ENCODE results near the gene SH3BGRL2. TPM values are rescaled to one million over a fixed set of nuclear protein-coding genes. Genes with fewer than 3 reads are reported as not detected.

The SH3BGRL2 gene
- total RNA-seq (not detected in 2 replicates), polyA plus RNA-seq (0.01 and 0.23 TPM in 2 replicates), polyA minus RNA-seq (0.09 and 1.9 TPM in 2 replicates)
- total RNA-seq (2013), result 10.0 TPM

- Histone ChIP-seq H3K27me3 (replicated peaks in 1 of 4; ENCODE audit: control extremely low read depth in 1 of 4, control insufficient read depth in 3 of 4, insufficient read depth in 4 of 4, low read length in 3 of 4) (peaks cover 0 to 36% (median 23%) of the 10 kb centered on the region in 4 experiments), H3K36me3 (replicated peaks in 1 of 2; ENCODE audit: control extremely low read depth in 1 of 2, control insufficient read depth in 1 of 2, extremely low read depth in 1 of 2, insufficient read depth in 2 of 2, low read length in 1 of 2) (no peaks in the 10 kb centered on the region), H3K4me2 (replicated peaks; ENCODE audit: low read depth, low read length, poor library complexity, severe bottlenecking) (peak within 1 kb of the TSS; percentile 73), H3K79me2 (ENCODE audit: control insufficient read depth, insufficient read depth, low read length) (no peaks in the 10 kb centered on the region), H3K9me3 (ENCODE audit: control extremely low read depth in 1 of 3, control insufficient read depth in 2 of 3, insufficient read depth in 1 of 3, low read length in 2 of 3) (no peaks in the 10 kb centered on the region), H4K20me1 (ENCODE audit: control insufficient read depth, insufficient read depth, low read length, poor library complexity, severe bottlenecking) (no peaks in the 10 kb centered on the region), H3K9ac (ENCODE audit: low read length) (peak within 1 kb of the TSS; percentile 56), H3K4me3 (ENCODE audit: control extremely low read depth in 1 of 5, extremely low read depth in 1 of 5, insufficient read depth in 1 of 5, low read depth in 2 of 5, low read length in 4 of 5) (peak within 1 kb of the TSS in 4 of 5 experiments; percentile 29 to 58 (median 44)), H2AFZ (ENCODE audit: insufficient read depth, low read depth, low read length, poor library complexity, severe bottlenecking) (peak within 1 kb of the TSS; percentile 64), H3K4me1 (ENCODE audit: control insufficient read depth in 2 of 2, insufficient read depth in 2 of 2, low read length in 2 of 2) (peaks cover 7 to 14% of the 10 kb centered on the region in 2 donors), H3K27ac (ENCODE audit: low read length in 2 of 2) (no peak within 1 kb of the TSS)
- ChIA-PET CTCF (no interaction called here), POLR2A (no interaction called here)
- peaks cover 54% of the 10 kb centered on the region for H3K27me3 Mint-ChIP-seq
- no peak within 1 kb of the TSS for H3K27ac Mint-ChIP-seq
- WGBS (ENCODE audit: insufficient coverage), result 5% methylated on average over 69 of the region's 72 CpGs
- ATAC-seq (ENCODE audit: low read depth) (no peak), DNase-seq (peak; percentile 12)
- intact Hi-C loops (cut with micrococcal nuclease), result no loop called here
- no peaks in the 10 kb centered on the region for H3K9me3 Mint-ChIP-seq (ENCODE audit: insufficient read depth)
- H3K4me3 Mint-ChIP-seq, result peak within 1 kb of the TSS; percentile 71
- peaks cover 10% of the 10 kb centered on the region for H3K4me1 Mint-ChIP-seq
- TF ChIP-seq EZH2 (IDR thresholded peaks at IDR 0.05; ENCODE audit: borderline replicate concordance, insufficient read depth, low read depth, low read length, poor library complexity, severe bottlenecking) (no peak), CTCF (IDR thresholded peaks at IDR 0.05) (no peak)
Observed at GRCh38 chr6:79630883-79631692, at the start of gene SH3BGRL2. SH3BGRL2 (plus strand) TSS chr6:79631329; CDS start chr6:79631462, 133 bp downstream.

GRCh38 chr6:79584332-79584731 is 46.8 kb upstream of the SH3BGRL2 start:
- H2AFZ ChIP-seq (ENCODE audit: insufficient read depth, low read depth, low read length, poor library complexity, severe bottlenecking), result no peak overlapping the region
- no peak overlapping the region for H3K4me3 Mint-ChIP-seq
- no peaks in the 10 kb centered on the region for H3K36me3 ChIP-seq (replicated peaks in 1 of 2; ENCODE audit: control extremely low read depth in 1 of 2, control insufficient read depth in 1 of 2, extremely low read depth in 1 of 2, insufficient read depth in 2 of 2, low read length in 1 of 2)
- no peaks in the 10 kb centered on the region for H3K27me3 ChIP-seq (replicated peaks in 1 of 4; ENCODE audit: control extremely low read depth in 1 of 4, control insufficient read depth in 3 of 4, insufficient read depth in 4 of 4, low read length in 3 of 4)
- H3K4me3 ChIP-seq (ENCODE audit: control extremely low read depth in 1 of 5, extremely low read depth in 1 of 5, insufficient read depth in 1 of 5, low read depth in 2 of 5, low read length in 4 of 5), result no peak overlapping the region
- H3K9me3 Mint-ChIP-seq (ENCODE audit: insufficient read depth), result peaks cover 9% of the 10 kb centered on the region
- CTCF ChIA-PET, result no interaction called here
- POLR2A ChIA-PET, result no interaction called here
- ATAC-seq (ENCODE audit: low read depth) (no peak), DNase-seq (no peak)
- no peaks in the 10 kb centered on the region for H3K27me3 Mint-ChIP-seq
- H3K27ac Mint-ChIP-seq, result no peak overlapping the region
- no peak overlapping the region for H3K27ac ChIP-seq (ENCODE audit: low read length in 2 of 2)
- no peaks in the 10 kb centered on the region for H3K4me1 ChIP-seq (ENCODE audit: control insufficient read depth in 2 of 2, insufficient read depth in 2 of 2, low read length in 2 of 2)
- H4K20me1 ChIP-seq (ENCODE audit: control insufficient read depth, insufficient read depth, low read length, poor library complexity, severe bottlenecking), result no peaks in the 10 kb centered on the region
- no peaks in the 10 kb centered on the region for H3K79me2 ChIP-seq (ENCODE audit: control insufficient read depth, insufficient read depth, low read length)
- TF ChIP-seq CTCF (IDR thresholded peaks at IDR 0.05) (no peak), EZH2 (IDR thresholded peaks at IDR 0.05; ENCODE audit: borderline replicate concordance, insufficient read depth, low read depth, low read length, poor library complexity, severe bottlenecking) (no peak)
- intact Hi-C loops (cut with micrococcal nuclease), result no loop called here
- 67% methylated on average over 1 of the region's 2 CpGs for WGBS (ENCODE audit: insufficient coverage)
- H3K4me2 ChIP-seq (replicated peaks; ENCODE audit: low read depth, low read length, poor library complexity, severe bottlenecking), result no peak overlapping the region
- no peaks in the 10 kb centered on the region for H3K9me3 ChIP-seq (ENCODE audit: control extremely low read depth in 1 of 3, control insufficient read depth in 2 of 3, insufficient read depth in 1 of 3, low read length in 2 of 3)
- H3K4me1 Mint-ChIP-seq, result no peaks in the 10 kb centered on the region
- no peak overlapping the region for H3K9ac ChIP-seq (ENCODE audit: low read length)

Measured in B cell (primary cell).